K562 (cell line): ENCODE data around the gene HSPB6. TPM values are rescaled to one million over a fixed set of nuclear protein-coding genes. Genes with fewer than 3 reads are reported as not detected.

ENCODE experiments used
- ASH1L ChIP-seq: fragments of 450-650 bp; IDR thresholded peaks from 2 replicates; pipeline ENCODE4 v1.6.1; 2018; ENCODE audit warnings: borderline replicate concordance, mild to moderate bottlenecking, low read depth; ENCODE audit not compliant: partially characterized antibody
- BACH1 ChIP-seq: fragments of 200-800 bp; sonication (Bioruptor generic); IDR thresholded peaks from 2 replicates; pipeline ENCODE4 v1.6.1; 2016; ENCODE audit warnings: missing genetic modification characterization, missing compliant biosample characterization
- BCL6 ChIP-seq: fragments of 250-450 bp; sonication (Bioruptor Pico); IDR thresholded peaks from 2 replicates; pipeline ENCODE4 v1.4.0; 2020
- GABPA ChIP-seq: fragments of 200-800 bp; sonication (Bioruptor generic); conservative IDR thresholded peaks from 2 replicates; pipeline ENCODE4 v1.6.1; 2016; ENCODE audit warnings: low read depth, missing genetic modification characterization, missing compliant biosample characterization
- GABPB1 ChIP-seq: sonication (generic); formaldehyde crosslinking; IDR thresholded peaks from 2 replicates; pipeline ENCODE4 v1.8.0; 2022; ENCODE audit warnings: mild to moderate bottlenecking, missing genetic modification reagents
- KLF13 ChIP-seq: fragments of 450-650 bp; IDR thresholded peaks from 2 replicates; pipeline ENCODE4 v1.6.1; 2016; ENCODE audit warnings: missing genetic modification characterization, low read depth, mild to moderate bottlenecking, missing compliant biosample characterization, moderate library complexity, borderline replicate concordance
- MEF2D ChIP-seq: conservative IDR thresholded peaks from 2 replicates; pipeline ENCODE4 v1.6.1; 2016; ENCODE audit warnings: low read depth, missing genetic modification characterization, missing compliant biosample characterization
- NONO ChIP-seq, 2 experiments: fragments of 200-400 bp in 1 of 2; fragments of 450-650 bp in 1 of 2; formaldehyde crosslinking in 1 of 2; IDR thresholded peaks; 2 replicates each; pipeline ENCODE4 v1.6.1; 2017; ENCODE audit warnings: low read depth in 2 of 2, mild to moderate bottlenecking in 2 of 2, moderate library complexity in 2 of 2, low read length in 1 of 2
- NR2C1 ChIP-seq, 2 experiments: fragments of 450-650 bp; IDR thresholded peaks; 2 replicates each; pipeline ENCODE4 v1.6.1; 2017; ENCODE audit warnings: mild to moderate bottlenecking in 2 of 2, antibody characterized with exemption in 1 of 2, inconsistent platforms in 1 of 2, missing compliant biosample characterization in 1 of 2, missing genetic modification characterization in 1 of 2
- PML ChIP-seq: IDR thresholded peaks from 2 replicates; pipeline ENCODE4 v1.6.1; 2012; ENCODE audit warnings: low read length, inconsistent platforms
- RHOXF2B ChIP-seq: fragments of 250-450 bp; sonication (Bioruptor Pico); conservative IDR thresholded peaks from 2 replicates; pipeline ENCODE4 v1.5.1; 2021
- RNF2 ChIP-seq: sonication (generic); IDR thresholded peaks from 2 replicates; pipeline ENCODE4 v1.6.1; 2016
- SMARCA5 ChIP-seq: fragments of 450-650 bp; IDR thresholded peaks from 2 replicates; pipeline ENCODE4 v1.6.1; 2016
- TEAD2 ChIP-seq: fragments of 450-650 bp; IDR thresholded peaks from 2 replicates; pipeline ENCODE4 v1.6.1; 2016; ENCODE audit warnings: missing genetic modification characterization, control low read depth, missing compliant biosample characterization
- TSC22D4 ChIP-seq: fragments of 450-650 bp; IDR thresholded peaks from 2 replicates; pipeline ENCODE4 v1.6.1; 2016; ENCODE audit warnings: missing genetic modification characterization, missing biosample characterization, control low read depth
- WHSC1 ChIP-seq: IDR thresholded peaks from one replicate; pipeline ENCODE4 v1.6.1; 2012; ENCODE audit warnings: low read length, control low read depth, inconsistent platforms
- ZNF561 ChIP-seq: fragments of 450-650 bp; formaldehyde crosslinking; conservative IDR thresholded peaks from 2 replicates; pipeline ENCODE4 v1.4.0; 2020; ENCODE audit warnings: mild to moderate bottlenecking, moderate library complexity
- polyA plus RNA-seq, 8 experiments: library from polyadenylated mRNA; depleted of rRNA in 4 of 8; stranded (reverse) in 5 of 8; unstranded in 3 of 8; fragments of >200 nt; fragmentation: Nextera tagmentation in 2 of 8; fragmentation: Illumina TruSeq in 1 of 8; extraction: Ambion mirVana in 2 of 8; extraction: Trizol in 1 of 8; gene quantifications; 2 replicates each; pipeline versions ENCODE4 v1.2.1 to v1.2.3, GENCODE V29; 2011 to 2014; ENCODE audit warnings: inconsistent platforms in 1 of 8, missing spikeins in 1 of 8
- total RNA-seq, 7 experiments: library from RNA; depleted of rRNA in 6 of 7; stranded (reverse); fragments of >200 nt in 6 of 7; fragmentation: Illumina TruSeq in 2 of 7; extraction: Trizol in 2 of 7; gene quantifications; 2 replicates each; pipeline versions ENCODE4 v1.2.1 to v1.2.3, GENCODE V29; 2011 to 2021; ENCODE audit warnings: low replicate concordance in 1 of 7
- TF ChIP-seq, protein P1 (sequence below), 2 experiments: IDR thresholded peaks in 1 of 2; conservative IDR thresholded peaks in 1 of 2; 2 replicates each; pipeline ENCODE4 v1.6.1; 2016; ENCODE audit warnings: low read depth in 2 of 2, mild to moderate bottlenecking in 1 of 2, missing compliant biosample characterization in 1 of 2, missing genetic modification characterization in 1 of 2, moderate library complexity in 1 of 2
- TF ChIP-seq, protein P2 (sequence below), 2 experiments: fragments of 250-450 bp in 1 of 2; fragments of 450-650 bp in 1 of 2; sonication (Bioruptor Pico) in 1 of 2; IDR thresholded peaks; 2 replicates each; pipeline versions ENCODE4 v1.6.1 to v1.8.0; 2016 to 2021; ENCODE audit warnings: mild to moderate bottlenecking in 2 of 2, moderate library complexity in 2 of 2, missing compliant biosample characterization in 1 of 2, missing genetic modification characterization in 1 of 2
- TF ChIP-seq, protein P3 (sequence below): fragments of 250-450 bp; sonication (Bioruptor Pico); IDR thresholded peaks from 2 replicates; pipeline ENCODE4 v1.5.0; 2021
- TF ChIP-seq, protein P4 (sequence below): fragments of 250-450 bp; sonication (Bioruptor Pico); IDR thresholded peaks from 2 replicates; pipeline ENCODE4 v1.8.0; 2021; ENCODE audit warnings: moderate library complexity, mild to moderate bottlenecking, inconsistent platforms
- TF ChIP-seq, protein P5 (sequence below), 3 experiments: fragments of 200-800 bp in 1 of 3; sonication (Bioruptor generic) in 1 of 3; sonication (generic) in 1 of 3; formaldehyde crosslinking in 1 of 3; IDR thresholded peaks; 2 replicates each; pipeline versions ENCODE4 v1.6.1 to v1.8.0; 2016 to 2022; ENCODE audit warnings: mild to moderate bottlenecking in 2 of 3, missing compliant biosample characterization in 2 of 3, missing genetic modification characterization in 2 of 3, missing genetic modification reagents in 1 of 3

HSPB6 gene
- total and polyA plus RNA-seq, 9 of the 15 experiments (the other 6 are each of a cell fraction or from before 2014, with no cell fraction given) = 0.55 TPM; not detected in 8

DNA sequence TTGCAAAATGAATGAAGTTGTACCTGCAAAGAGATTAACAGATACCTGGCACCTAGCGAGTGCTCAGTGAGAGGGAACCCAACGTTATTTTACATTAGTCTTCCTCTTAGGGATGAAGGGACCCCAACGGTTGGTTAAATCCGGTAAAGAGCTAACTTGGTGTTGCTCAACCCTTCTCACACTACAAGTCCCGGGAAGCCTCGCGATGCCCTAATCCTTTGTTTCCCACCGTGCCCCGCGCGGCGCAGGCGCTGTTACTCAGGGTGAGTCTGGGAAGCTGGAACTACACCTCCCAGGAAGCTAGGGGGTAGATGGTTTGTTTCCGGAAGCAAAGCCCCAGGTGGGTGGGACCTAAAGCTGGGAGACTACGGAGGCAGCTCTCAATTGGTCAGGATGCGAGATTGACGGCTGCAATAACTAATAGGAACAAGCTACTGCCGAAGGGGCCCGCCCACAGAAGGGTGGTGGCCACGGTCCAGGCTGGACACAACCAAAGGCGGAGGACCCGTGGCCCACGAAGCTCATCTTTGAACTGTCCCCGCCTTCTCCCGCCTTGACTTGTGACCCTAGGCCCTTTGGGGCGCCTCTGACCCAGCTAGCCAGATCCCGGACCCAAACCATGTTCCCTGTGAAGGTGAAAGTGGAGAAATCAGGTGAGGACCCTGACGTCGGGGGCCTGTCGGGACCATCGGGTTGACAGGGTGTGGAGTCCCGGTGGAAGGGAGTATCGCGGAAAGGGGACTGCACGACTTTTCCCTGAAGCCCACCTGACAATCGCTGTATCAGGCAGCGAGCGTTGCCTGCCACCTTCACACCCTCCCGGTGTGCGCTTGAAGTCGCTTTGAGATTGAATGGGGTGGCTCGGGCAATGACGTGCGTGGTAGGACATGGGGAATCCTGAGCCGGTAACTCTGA is 8.5 kb downstream of the HSPB6 start, which contains the start of gene LIN37 (continued):
- TF ChIP-seq, protein P1, sequence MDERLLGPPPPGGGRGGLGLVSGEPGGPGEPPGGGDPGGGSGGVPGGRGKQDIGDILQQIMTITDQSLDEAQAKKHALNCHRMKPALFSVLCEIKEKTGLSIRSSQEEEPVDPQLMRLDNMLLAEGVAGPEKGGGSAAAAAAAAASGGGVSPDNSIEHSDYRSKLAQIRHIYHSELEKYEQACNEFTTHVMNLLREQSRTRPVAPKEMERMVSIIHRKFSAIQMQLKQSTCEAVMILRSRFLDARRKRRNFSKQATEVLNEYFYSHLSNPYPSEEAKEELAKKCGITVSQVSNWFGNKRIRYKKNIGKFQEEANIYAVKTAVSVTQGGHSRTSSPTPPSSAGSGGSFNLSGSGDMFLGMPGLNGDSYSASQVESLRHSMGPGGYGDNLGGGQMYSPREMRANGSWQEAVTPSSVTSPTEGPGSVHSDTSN (CRISPR knock-in tag; IDR thresholded peaks at IDR 0.05; ENCODE audit: low read depth) = peak; percentile 91
- TF ChIP-seq, protein P1 (tag; conservative IDR thresholded peaks at IDR 0.05; ENCODE audit: low read depth) = peak; percentile 99
- TF ChIP-seq KLF13 (no peak), BACH1 (no peak; the same call in 1 of the 2 replicates), PML (no peak), TEAD2 (tag) (no peak), SMARCA5 (no peak), MEF2D (no peak), RNF2 (no peak), RHOXF2B (CRISPR knock-in tag) (no peak), WHSC1 (no peak), GABPB1 (CRISPR knock-in tag) (peak; percentile 97), ASH1L (peak; percentile 92), GABPA (tag) (peak; percentile 96), ZNF561 (no peak), BCL6 (CRISPR knock-in tag) (no peak), NR2C1 (IDR thresholded peaks at IDR 0.05) (peak; percentile 96), NR2C1 (tag; IDR thresholded peaks at IDR 0.05) (peak; percentile 98), NONO (IDR thresholded peaks at IDR 0.05; ENCODE audit: low read depth in 2 of 2, low read length in 1 of 2) (no peak), TSC22D4 (tag) (no peak)
- TF ChIP-seq, protein P2, sequence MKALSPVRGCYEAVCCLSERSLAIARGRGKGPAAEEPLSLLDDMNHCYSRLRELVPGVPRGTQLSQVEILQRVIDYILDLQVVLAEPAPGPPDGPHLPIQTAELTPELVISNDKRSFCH (CRISPR knock-in tag; IDR thresholded peaks at IDR 0.05) = no peak
- TF ChIP-seq, protein P2 (tag; IDR thresholded peaks at IDR 0.05) = 0 out of 2 replicates have a peak, but pooled peaks have one; percentile 31
- TF ChIP-seq, protein P3, sequence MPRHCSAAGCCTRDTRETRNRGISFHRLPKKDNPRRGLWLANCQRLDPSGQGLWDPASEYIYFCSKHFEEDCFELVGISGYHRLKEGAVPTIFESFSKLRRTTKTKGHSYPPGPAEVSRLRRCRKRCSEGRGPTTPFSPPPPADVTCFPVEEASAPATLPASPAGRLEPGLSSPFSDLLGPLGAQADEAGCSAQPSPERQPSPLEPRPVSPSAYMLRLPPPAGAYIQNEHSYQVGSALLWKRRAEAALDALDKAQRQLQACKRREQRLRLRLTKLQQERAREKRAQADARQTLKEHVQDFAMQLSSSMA = no peak
- TF ChIP-seq, protein P4, sequence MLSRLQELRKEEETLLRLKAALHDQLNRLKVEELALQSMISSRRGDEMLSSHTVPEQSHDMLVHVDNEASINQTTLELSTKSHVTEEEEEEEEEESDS (CRISPR knock-in tag) = no peak
- TF ChIP-seq, protein P5, sequence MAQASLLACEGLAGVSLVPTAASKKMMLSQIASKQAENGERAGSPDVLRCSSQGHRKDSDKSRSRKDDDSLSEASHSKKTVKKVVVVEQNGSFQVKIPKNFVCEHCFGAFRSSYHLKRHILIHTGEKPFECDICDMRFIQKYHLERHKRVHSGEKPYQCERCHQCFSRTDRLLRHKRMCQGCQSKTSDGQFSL (CRISPR knock-in tag; IDR thresholded peaks at IDR 0.05) = no peak
- TF ChIP-seq, protein P5 (tag; IDR thresholded peaks at IDR 0.05) = no peak
